Fibroblast of lung (primary cell): ENCODE measurements around the gene PGAP3.

Source experiments
- CTCF ChIP-seq, 2 donors: IDR thresholded peaks in 1 of 2; conservative IDR thresholded peaks in 1 of 2; 1 replicate in 1 of 2; 2 replicates in 1 of 2; pipeline ENCODE4 v1.5.1; 2011 to 2012; ENCODE audit warnings: low read length in 2 of 2, control low read depth in 1 of 2, inconsistent platforms in 1 of 2, low read depth in 1 of 2, mild to moderate bottlenecking in 1 of 2
- EZH2 ChIP-seq: IDR thresholded peaks from 2 replicates; pipeline ENCODE4 v1.5.1; 2012; ENCODE audit warnings: low read length, control low read depth, mild to moderate bottlenecking; ENCODE audit errors: missing control alignments

DNA sequence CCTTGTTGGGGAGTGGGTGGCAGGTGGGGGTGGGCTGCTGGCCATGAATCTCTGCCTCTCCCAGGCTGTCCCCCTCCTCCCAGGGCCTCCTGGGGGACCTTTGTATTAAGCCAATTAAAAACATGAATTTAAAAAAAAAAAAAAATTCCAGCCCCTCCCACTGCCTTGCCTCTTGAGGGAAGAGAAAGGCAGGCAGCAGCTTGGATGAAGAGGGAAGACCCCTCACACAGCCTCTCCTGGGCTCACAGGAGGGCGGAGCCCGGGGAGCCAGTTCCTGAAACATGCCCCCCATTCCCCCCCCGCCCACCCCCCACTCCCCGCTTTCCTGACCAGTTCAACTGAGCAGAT lies 24.5 kb downstream of the PGAP3 start:
- TF ChIP-seq CTCF (conservative IDR thresholded peaks at IDR 0.05 in 1 of 2, IDR thresholded peaks at IDR 0.05 in 1 of 2; ENCODE audit: low read depth in 1 of 2, low read length in 2 of 2) (no peak), EZH2 (no peak)
